Ascending aorta (tissue), 2 donors: ENCODE results near the gene HIP1. TPM values are rescaled to one million over a fixed set of nuclear protein-coding genes. Genes with fewer than 3 reads are reported as not detected.
"Not testable (repeated sequence)": the region's sequence is repeated elsewhere in the genome, so short reads cannot be mapped to it uniquely, and the experiment has no call there.

Source experiments
- DNase-seq, 2 donors: peaks; one replicate each; pipeline ENCODE4 v3.0.0-alpha.2; 2019; ENCODE audit warnings: low spot score in 2 of 2
- H3K27ac ChIP-seq, 2 donors: fragments of 200-600 bp; sonication (generic); one replicate each; pipeline ENCODE4 v1.5.1; 2016 to 2017; ENCODE audit warnings: mild to moderate bottlenecking in 1 of 2
- H3K27me3 ChIP-seq: fragments of 200-600 bp; sonication (generic); one replicate; pipeline ENCODE4 v1.5.1; 2017
- H3K36me3 ChIP-seq, 2 donors: fragments of 200-600 bp; sonication (generic); one replicate each; pipeline ENCODE4 v1.5.1; 2016
- H3K4me1 ChIP-seq, 2 donors: fragments of 200-600 bp; sonication (generic); one replicate each; pipeline ENCODE4 v1.5.1; 2016 to 2017; ENCODE audit warnings: mild to moderate bottlenecking in 1 of 2
- H3K4me3 ChIP-seq, 2 donors: fragments of 200-600 bp; sonication (generic); one replicate each; pipeline ENCODE4 v1.5.1; 2016 to 2017; ENCODE audit warnings: mild to moderate bottlenecking in 1 of 2
- H3K9me3 ChIP-seq, 2 donors: fragments of 200-600 bp; sonication (generic); one replicate each; pipeline ENCODE4 v1.5.1; 2016
- CTCF ChIP-seq, 3 experiments: fragments of 200-600 bp in 2 of 3; fragments of 450-650 bp in 1 of 3; sonication (generic) in 2 of 3; IDR thresholded peaks; one replicate each; pipeline ENCODE4 v1.5.1; 2016 to 2019; ENCODE audit warnings: antibody characterized with exemption in 3 of 3, mild to moderate bottlenecking in 1 of 3, moderate library complexity in 1 of 3
- intact Hi-C: fragments of 100-400 bp; cut with DNase I; formaldehyde crosslinking; loops from one replicate; pipeline ENCODE4 v1.15.1; 2023
- total RNA-seq: library from RNA; depleted of rRNA; stranded (reverse); fragments of >200 nt; gene quantifications from one replicate; pipeline ENCODE4 v1.1.0, GENCODE V29; 2016

The HIP1 gene
- total RNA-seq, 1 donor from 2014 or later, result 47.5 TPM

GRCh38 chr7:75559355-75559975 is 179.3 kb downstream of the HIP1 start:
- Histone ChIP-seq H3K27me3 (no peaks in the 10 kb centered on the region), H3K36me3 (peaks cover 94% of the 10 kb centered on the region in 2 donors), H3K9me3 (no peaks in the 10 kb centered on the region), H3K4me1 (no peaks in the 10 kb centered on the region), H3K27ac (no peak overlapping the region), H3K4me3 (no peak overlapping the region)
- intact Hi-C loops, result no loop called here
- DNase-seq, result no peak
- TF ChIP-seq CTCF (IDR thresholded peaks at IDR 0.05), result no peak

DNA sequence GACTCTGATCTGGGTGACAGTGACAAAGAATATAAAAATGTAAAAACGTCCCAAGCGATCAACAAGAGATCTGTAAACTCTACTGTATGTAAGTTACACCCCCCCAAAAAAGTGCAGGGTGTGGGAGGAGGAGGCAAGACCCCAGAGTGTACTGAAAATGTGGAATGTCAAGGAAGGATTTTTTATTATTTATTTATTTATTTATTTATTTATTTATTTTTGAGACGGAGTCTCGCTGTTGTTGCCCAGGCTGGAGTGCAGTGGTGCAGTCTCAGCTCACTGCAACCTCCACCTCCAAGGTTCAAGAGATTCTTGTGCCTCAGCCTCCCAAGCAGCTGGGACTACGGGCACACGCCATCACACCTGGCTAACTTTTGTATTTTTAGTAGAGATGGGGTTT is 181.9 kb downstream of the HIP1 start:
- H3K4me3 ChIP-seq, H3K27ac ChIP-seq, intact Hi-C loops, DNase-seq, H3K27me3 ChIP-seq, H3K4me1 ChIP-seq, H3K9me3 ChIP-seq: not testable (repeated sequence)
- H3K36me3 ChIP-seq, result peaks cover 96 to 99% of the 10 kb centered on the region in 2 donors

DNA sequence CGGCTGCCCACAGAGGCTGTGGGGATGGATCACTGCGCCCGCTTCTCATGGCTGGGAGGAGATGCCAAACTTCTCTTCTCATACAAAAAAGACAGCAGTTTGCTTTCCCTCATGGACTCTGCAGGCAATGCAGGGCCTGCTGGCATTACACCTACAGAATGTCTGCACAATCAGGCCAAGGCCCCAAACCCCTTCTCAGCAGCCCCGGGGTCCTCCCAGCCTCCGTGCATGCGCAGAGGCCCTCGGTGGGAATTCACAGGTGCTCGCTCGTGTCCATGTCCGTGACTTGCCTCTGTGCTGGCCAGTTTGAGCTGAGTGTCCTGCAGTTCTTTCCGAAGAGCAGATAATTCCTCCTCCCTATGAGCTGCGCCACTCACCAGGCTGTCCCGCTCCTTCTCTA is 183.0 kb downstream of the HIP1 start:
- DNase-seq, result no peak
- Histone ChIP-seq H3K36me3 (peaks cover 92 to 96% of the 10 kb centered on the region in 2 donors), H3K4me3 (no peak overlapping the region), H3K27ac (no peak overlapping the region), H3K9me3 (no peaks in the 10 kb centered on the region), H3K4me1 (no peaks in the 10 kb centered on the region), H3K27me3 (no peaks in the 10 kb centered on the region)
- TF ChIP-seq CTCF (IDR thresholded peaks at IDR 0.05), result no peak
- intact Hi-C loops, result no loop called here

DNA sequence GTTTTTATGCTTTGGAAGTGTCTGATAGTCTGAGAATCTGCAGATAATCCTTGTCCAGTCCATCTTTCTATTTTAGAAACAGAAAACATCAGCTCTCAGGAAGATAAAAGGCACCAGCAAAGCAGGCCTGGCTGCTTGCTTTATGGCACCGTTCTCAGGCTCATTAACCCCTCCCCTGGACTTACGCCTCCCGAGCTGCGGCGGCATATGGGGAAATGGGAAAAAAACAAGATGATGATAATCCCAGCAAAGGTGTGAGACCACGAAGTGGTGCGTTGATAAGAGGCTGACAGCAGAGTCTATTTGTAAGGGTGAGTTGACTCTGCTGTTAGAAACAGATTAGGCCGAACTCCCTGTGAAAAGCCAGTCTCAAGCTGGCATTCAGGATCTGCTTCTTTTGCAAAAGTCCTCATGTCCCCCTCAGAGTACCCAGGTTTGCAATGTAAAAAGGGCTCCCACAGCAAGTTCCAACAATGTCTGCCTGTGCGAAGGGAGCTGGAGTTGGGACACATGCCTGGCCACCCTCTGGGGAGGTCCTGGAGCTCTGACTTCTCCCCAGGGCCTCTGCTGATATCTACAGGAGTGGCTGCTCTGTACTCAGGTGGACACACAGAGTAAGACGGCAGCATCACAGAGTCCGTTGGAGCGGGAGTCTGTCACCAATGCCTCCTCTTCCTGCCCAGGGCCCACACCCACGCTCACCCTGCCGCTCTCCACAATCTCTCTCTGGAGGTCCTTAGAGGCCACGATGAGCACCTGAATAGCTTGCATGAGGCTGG is 192.3 kb downstream of the HIP1 start:
- Histone ChIP-seq H3K4me3 (no peak overlapping the region), H3K27me3 (no peaks in the 10 kb centered on the region), H3K4me1 (no peaks in the 10 kb centered on the region), H3K36me3 (peaks cover 72 to 92% of the 10 kb centered on the region in 2 donors), H3K9me3 (no peaks in the 10 kb centered on the region), H3K27ac (no peak overlapping the region)
- no peak for DNase-seq
- intact Hi-C loops, result no loop called here
- no peak for TF ChIP-seq CTCF (IDR thresholded peaks at IDR 0.05)

GRCh38 chr7:75537731-75538130 is 201.0 kb downstream of the HIP1 start:
- no peak for TF ChIP-seq CTCF (IDR thresholded peaks at IDR 0.05)
- intact Hi-C loops, result no loop called here
- Histone ChIP-seq H3K27ac (no peak overlapping the region), H3K27me3 (no peaks in the 10 kb centered on the region), H3K36me3 (peaks cover 62 to 78% of the 10 kb centered on the region in 2 donors), H3K4me3 (no peak overlapping the region), H3K4me1 (no peaks in the 10 kb centered on the region), H3K9me3 (no peaks in the 10 kb centered on the region)
- peak in 1 of 2 donors; percentile 49 for DNase-seq

DNA sequence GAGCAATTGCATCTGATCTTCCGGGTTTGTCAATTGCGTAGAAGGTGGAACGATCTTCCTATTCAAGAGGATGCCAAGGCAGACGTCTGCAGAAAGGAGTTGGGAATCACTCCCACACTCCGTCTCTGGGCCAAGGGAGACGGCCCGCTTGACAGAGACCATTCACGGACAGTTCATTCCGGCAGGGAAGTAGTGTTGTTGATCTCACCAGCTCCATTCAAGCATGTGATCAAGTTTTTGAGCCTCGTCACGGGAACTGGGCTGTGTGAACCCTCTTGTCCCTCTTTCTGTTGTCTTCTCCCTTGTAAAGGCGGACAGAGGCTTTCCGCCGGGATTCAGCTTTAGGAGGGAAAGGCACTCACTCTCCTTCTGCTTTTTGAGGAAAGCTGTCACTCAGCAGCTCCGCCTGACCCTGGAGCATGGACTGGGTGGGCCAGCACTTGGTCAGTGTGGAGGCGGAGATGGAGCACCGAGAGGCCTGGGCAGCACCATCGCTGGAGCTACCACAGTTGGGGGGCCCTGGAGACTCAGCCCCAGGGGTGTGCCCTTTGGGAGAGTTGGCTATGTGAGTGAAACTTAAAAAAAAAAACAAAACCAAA is 201.7 kb downstream of the HIP1 start:
- Histone ChIP-seq H3K27ac (no peak overlapping the region), H3K4me1 (no peaks in the 10 kb centered on the region), H3K4me3 (no peak overlapping the region), H3K9me3 (no peaks in the 10 kb centered on the region), H3K27me3 (no peaks in the 10 kb centered on the region), H3K36me3 (peaks cover 56 to 71% of the 10 kb centered on the region in 2 donors)
- DNase-seq, result no peak
- TF ChIP-seq CTCF (IDR thresholded peaks at IDR 0.05), result no peak
- intact Hi-C loops, result no loop called here
